PC-9 (cell line): Measurements from ENCODE around the gene PEAK1.

Experiments
- CTCF ChIP-seq: fragments of 200-600 bp; sonication (generic); conservative IDR thresholded peaks from 2 replicates; pipeline ENCODE4 v1.6.1; 2017; ENCODE audit warnings: mixed run types, antibody characterized with exemption, mild to moderate bottlenecking, moderate library complexity
- EZH2 ChIP-seq: fragments of 200-600 bp; sonication (generic); IDR thresholded peaks from 2 replicates; pipeline ENCODE4 v1.8.0; 2017; ENCODE audit warnings: antibody characterized with exemption, low read depth

- TF ChIP-seq CTCF (no peak), EZH2 (no peak)
These were observed 65.8 kb downstream of the PEAK1 start for GRCh38 chr15:77354063-77354462.
